Measurements from ENCODE around the gene SLC1A1.

Gene SLC1A1

DNA sequence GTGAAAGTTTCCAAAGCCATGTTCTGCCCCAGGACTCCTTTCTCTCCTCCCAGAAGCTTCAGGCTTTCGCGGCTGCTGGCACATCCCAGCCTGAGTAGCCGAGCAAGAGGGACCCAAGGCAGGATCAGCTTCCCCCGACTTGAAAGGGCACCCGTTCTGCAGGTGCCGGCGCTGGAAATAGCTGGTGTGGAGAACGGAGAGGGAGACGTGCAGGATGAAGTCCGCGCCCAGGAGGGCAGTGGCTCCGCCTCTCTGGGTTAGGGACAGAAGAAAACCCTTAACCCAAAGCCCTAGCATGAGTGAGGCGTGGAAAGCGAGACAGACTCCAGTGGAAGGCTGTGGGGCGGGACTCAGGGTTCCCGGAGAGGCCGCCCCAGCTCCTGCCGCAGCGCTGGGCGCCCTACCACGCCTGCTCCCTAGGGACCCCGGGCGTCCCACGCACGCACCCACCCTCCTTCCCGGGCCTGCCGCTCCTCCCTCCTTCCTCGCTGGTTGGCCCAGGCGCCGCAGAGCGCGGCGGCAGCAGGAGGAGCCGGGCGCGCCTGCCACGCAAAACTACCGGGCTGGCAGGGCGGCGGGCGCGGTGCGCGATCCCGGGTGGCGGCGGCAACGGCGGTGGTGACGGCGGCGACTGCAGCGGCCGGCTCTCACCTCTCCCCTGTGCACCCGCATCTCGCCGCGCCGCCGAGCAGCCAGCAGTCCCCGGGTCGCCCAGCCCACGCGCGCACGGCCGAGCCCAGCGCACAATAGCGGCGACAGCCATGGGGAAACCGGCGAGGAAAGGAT, at the start of gene SLC1A1:
TSS of gene SLC1A1 (plus strand) at position 550 of the 786 bp plus-strand sequence. CDS start at position 762, 212 bp downstream.
- in situ Hi-C loops (cut with MboI; ENCODE audit: low sequenced_read_pairs), result no loop called here

DNA sequence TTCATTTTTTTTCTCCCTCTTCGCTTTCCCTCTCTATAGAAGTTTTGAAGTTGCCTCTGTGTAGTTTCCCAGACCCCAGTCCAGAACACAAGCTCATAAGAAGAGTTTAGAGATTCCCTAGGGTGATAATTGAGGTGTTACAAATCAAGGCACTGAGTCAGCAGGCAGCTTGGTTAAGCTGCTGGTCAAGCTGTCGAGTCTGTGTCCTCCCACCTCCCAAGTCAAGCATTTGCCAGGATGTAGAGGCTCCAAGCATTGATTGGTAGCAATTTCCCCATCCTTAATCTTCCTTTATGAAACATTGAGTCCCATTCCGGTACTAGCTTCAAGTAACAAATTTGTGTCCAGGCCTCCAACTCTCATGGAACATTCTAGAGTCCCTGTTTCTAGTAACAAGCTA, 47.5 kb upstream of the SLC1A1 start:
- in situ Hi-C loops (cut with MboI; ENCODE audit: low sequenced_read_pairs), result no loop called here

DNA sequence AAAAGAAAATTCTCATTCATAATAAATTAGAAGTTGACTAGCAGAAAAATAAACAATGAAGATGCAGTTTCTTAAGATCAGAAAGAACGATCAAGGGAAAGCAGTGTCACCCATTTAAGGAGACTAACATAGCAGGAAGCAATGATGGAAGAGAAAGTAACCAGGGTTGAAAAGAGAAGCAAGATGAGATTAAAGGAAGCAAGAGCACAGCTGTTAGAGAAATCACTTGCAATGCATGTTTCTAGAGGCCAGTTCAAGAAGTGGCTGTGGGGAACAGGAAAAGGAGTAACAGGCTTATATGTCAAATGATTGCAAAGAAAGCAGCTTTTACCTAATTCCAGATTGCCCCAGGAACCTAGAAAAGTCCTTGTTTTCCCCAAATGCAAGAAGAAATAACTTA, 46.8 kb upstream of the SLC1A1 start:
- in situ Hi-C loops (cut with MboI; ENCODE audit: low sequenced_read_pairs), result no loop called here

DNA sequence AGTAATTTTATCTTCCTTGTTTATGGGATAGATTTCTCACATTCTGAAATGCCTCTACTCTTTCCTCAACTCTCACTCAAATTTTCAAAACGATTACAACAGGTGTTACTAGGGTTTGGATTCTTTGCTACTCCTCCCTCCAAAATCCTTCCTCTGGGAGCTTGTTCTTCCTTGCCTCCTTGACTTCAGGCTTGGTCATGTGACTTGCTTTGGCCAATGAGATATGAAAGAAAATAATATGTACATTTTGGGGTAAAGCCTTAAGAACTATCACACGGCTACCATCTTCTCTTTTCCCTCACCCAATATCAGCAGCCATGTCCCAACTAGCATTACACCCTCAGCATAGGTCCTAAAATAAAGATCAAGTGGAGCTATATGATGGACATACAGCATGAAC, 28.8 kb upstream of the SLC1A1 start:
- in situ Hi-C loops (cut with MboI; ENCODE audit: low sequenced_read_pairs), result no loop called here

DNA sequence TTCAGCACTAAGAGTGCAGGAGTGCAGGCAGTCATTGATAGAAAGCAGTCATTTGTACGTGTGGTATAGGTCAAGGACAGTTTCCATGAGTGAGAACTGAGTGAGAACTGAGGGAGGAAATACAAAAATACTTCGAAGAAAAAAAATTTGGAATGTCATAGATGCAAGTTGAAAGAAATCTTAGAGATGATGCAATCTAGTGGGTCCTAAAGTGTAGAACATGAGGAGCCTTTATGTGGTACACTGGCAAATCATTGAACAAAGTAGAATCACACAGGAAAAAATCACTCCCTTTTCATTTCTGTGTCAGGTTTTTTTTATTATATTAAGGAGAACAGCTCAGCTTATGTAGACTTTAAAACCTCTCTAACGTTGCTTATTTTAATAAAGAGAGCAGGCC, 26.4 kb upstream of the SLC1A1 start:
- in situ Hi-C loops (cut with MboI; ENCODE audit: low sequenced_read_pairs), result no loop called here

DNA sequence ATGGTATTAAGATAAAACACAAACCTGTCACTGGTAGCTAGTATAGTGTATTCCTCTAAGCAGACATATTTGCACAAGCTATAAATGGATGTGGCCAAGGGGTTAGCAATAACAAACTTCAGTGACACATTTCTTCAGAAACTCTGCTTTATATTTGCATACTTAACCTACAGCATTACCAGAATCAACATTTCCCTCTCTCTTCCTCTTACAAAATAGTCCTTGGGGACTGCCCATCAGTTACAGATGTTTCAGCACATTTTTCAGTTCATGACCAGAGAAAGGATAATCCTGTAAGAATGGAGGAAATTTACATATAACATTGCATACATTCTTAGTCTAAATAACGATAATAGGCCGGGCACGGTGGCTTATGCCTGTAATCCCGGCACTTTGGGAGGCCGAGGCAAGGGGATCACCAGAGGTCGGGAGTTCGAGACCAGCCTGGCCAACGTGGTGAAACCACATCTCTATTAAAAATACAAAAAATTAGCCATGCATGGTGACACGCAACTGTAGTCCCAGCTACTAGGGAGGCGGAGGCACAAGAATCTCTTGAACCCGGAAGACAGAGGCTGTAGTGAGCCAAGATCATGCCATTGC, 25.3 kb upstream of the SLC1A1 start:
- in situ Hi-C loops (cut with MboI; ENCODE audit: low sequenced_read_pairs), result no loop called here

DNA sequence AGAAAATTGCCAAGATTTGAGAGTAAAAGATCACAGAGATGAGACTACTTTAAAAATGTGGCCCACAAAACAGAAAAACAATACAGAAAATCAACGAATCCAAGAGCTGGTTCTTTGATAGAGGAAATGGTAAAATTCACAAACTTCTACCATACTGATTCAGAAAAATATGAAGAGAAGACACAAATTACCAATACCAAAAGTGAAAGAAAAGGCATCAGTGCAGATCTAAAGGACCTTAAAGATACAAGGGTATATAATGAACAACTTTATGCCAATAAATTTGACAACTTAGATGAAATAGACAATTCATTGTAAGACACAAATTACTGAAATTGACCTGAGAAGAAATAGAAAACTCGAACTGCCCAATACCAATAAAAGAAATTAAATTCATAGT, 24.4 kb upstream of the SLC1A1 start:
- in situ Hi-C loops (cut with MboI; ENCODE audit: low sequenced_read_pairs), result no loop called here

DNA sequence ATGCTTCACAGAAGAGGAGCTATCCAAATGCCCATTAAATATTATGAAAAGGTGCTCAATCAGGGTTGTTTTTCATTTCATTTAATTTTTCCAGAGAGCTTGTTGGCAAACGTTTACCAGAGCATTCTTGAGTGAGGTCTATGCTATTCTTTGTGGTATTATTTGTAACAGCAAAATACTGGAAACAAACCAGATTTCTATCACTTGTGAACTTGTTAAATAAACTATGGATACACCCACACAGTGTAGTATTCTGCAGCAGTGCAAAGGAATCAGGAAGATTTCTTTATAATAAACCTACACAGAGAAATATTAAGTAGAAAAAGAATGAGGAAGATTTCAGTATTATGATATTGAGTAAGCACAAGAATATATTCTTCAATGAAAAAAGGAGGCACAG, 15.0 kb upstream of the SLC1A1 start:
- in situ Hi-C loops (cut with MboI; ENCODE audit: low sequenced_read_pairs), result no loop called here

DNA sequence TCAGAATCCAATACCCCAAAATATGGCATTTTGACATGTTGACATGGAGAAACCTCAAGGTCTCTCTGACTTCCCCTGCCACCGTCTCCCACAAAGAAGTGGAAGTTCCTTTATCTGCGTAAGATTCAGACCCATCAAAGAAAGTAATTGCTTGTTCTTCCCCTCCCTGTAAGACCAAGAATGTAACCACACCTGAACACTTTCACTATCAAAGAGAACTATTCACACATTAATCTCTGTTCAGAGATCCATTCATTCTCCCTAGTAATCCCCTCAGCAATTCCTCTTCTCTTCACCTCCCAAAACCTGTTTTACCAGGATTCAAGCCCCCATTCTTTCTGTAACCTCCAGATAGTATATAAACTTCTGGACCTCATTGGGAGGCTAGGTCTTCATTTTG, 4.1 kb upstream of the SLC1A1 start:
- in situ Hi-C loops (cut with MboI; ENCODE audit: low sequenced_read_pairs), result no loop called here

DNA sequence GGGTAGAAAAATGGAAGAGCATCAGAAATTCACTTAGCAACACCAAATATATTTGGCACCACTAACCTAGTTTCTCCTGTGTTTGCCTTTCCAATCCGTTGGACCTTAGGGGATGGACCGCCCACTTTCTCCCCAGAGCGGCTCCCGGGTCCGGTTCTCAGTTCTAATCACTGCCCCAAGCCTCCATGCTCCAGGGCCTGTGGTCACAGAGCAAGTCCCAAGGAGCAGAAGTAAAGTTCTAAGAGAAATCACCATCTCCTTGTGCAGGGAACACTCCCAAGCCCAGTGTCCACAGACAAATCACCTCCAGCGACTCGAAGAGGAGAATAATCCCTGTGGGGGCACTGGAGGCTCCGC, 728 bp upstream of the SLC1A1 start:
- in situ Hi-C loops (cut with MboI; ENCODE audit: low sequenced_read_pairs), result no loop called here

DNA sequence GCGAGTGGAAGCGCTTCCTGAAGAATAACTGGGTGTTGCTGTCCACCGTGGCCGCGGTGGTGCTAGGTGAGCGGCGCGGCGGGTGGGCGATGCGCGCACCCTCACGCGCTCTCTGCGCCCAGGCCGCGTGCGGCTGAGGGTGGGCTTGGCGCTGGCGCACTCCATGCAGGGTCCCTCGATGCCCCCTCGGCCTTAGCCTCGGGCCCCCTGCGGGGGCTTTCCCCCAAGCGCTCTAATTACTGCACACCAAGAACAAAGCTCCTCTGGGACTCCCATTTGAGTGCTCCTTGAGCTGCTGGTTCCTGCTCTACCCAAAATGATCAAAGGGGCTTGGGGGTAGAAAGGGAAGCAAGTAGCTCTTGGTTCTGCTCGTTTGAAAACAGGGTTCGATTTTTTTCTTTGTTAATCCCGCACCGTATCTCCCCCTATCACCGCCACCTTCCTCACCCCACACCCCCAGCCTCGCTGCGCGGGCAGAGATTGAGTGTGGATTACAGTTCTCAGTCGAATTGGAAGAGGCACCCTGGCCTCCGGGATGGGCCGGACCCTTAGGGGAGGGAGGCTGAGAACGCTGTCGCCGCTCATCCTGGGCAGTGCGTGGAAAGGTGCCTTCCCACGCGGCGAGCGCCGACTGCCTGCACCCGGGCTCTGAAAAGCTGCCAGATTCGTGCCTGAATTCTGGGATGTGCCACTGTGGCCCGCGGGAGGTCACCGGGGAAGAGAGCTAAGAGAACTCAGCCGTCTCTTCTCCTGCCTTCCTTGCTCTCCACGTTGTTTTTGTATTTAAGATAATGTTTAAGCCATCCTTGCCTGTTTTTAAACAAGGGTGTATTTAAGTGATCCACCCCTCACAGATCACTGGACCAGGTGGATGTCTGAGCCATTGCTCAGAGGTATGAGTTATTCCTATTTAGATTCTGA, 697 bp downstream of the SLC1A1 start:
- in situ Hi-C loops (cut with MboI; ENCODE audit: low sequenced_read_pairs), result no loop called here

DNA sequence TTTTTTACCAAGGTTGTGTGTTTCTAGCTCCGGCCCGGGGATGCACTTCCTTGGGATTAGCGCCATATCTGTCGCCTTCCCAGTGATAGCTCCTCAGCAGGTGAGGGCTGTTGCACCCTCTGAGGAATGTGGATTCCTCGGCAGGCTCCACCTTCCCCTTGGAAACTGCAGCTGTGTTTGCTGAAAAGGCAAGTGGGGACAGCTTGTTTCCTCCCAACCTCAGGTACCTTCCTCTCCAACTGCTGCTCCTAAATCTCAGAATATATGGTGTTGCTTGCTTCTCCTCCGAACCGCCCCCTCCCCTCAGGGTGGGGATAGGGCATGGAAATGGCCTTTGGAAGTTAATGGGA, 1.3 kb downstream of the SLC1A1 start:
- in situ Hi-C loops (cut with MboI; ENCODE audit: low sequenced_read_pairs), result no loop called here

DNA sequence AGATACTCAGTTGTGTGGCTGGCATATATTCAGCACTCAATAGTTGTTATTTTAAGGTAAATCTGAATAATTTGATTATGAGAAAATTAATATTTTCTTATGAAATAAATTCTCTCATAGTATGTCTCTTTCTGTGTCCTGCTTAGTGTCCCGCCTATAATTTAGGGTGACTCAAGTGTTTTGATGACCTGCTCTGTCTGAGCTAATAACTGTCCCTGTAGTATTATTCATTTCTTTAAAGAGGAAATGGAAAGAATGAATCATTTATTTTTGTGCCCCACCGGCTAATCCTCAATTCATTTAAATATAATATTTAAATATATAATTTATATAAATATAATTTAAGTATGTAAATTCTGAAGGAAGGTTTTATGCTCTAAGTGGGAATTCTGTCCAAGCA, 4.1 kb downstream of the SLC1A1 start:
- in situ Hi-C loops (cut with MboI; ENCODE audit: low sequenced_read_pairs), result no loop called here

DNA sequence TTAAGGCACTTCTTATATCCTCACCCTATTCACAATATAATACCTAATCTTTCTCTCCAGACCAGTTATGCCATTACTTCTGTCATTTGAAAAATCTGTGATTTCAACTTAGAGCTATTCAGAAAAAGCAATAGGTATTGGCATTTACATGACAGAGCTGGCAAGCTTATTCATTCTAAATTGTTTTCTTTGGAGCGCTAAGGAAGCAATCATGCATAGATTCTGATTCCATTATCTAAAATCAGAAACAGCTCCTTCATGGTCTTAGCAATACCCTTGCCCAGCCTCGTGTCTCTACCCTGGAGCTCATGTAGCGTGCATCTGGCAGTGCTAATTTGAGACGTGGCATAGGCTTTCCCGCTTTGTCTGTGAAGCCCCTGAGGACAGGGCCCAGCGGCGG, 4.5 kb downstream of the SLC1A1 start:
- in situ Hi-C loops (cut with MboI; ENCODE audit: low sequenced_read_pairs), result no loop called here

DNA sequence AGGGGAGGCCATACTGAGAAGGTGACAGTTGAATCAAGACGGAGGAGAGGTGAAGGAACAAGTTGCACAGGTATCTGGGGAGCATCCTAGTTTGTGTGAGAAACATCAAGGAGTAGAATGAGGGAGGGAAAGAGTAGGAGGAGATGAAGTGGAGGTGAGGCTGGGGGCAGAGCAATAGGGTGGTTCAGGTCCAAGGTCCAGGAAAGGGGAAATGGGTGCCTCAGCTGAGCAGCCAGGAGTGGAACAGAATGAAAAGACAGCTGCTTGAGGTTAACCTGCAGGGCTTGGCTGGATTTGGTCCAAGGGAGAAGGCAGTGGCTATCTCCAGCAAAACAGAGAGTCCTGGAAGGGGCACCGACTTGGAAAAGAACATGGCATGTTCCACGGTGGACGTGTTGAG, 5.3 kb downstream of the SLC1A1 start:
- in situ Hi-C loops (cut with MboI; ENCODE audit: low sequenced_read_pairs), result no loop called here

DNA sequence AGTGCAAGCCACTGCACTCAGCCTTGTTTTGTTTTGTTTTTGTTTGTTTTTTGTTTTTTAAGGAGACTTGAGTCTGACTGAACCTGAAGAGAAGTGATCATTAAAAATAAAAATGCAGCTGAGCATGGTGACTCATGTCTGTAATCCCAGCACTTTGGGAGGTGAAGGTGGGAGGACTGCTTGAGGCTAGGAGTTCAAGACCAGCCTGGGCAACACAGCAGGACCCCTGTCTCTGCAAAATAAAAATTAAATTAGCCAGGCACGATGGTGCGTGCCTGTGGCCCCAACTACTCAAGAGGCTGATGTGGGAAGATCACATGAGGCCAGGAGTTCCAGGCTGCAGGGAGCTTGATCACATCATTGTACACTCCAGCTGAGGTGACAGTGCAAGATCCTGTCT, 6.2 kb downstream of the SLC1A1 start:
- in situ Hi-C loops (cut with MboI; ENCODE audit: low sequenced_read_pairs), result no loop called here

DNA sequence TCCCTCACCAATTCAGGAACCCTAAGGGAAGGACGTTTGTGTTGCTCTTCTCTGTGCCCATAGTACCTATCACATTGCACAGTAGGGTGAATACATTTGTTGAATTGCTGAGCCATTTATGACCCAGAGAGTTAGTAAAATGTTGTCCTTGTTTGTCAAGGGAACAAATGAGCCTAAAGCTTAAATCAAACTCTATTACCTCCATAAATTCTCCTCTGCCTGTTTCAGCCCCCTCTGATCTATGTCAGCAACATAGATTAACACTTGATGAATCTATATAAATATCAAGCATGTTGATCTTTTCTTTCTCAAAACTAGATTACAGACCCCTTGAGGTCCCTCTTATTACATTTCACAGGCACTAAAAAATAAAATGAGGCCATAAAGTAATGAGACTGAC, 7.1 kb downstream of the SLC1A1 start:
- in situ Hi-C loops (cut with MboI; ENCODE audit: low sequenced_read_pairs), result no loop called here

DNA sequence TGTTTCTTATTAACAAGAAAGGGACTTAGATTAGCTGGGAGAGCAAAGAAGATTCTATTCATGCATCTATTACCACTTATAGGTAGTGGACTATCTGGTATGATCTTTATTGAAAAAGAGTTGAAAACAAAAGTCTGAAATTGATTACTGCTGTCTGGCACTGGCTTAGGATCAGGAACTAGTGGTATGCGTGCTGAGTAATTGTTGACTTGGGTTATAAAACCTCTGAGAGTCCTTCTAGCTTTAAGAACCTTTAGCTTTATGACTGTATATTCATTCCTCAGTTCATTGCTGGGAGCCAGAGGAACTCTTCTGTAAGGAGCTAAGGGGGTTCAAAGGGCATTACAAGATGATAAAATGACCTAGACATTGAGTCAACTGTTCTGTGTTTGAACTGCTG, 7.6 kb downstream of the SLC1A1 start:
- in situ Hi-C loops (cut with MboI; ENCODE audit: low sequenced_read_pairs), result no loop called here

DNA sequence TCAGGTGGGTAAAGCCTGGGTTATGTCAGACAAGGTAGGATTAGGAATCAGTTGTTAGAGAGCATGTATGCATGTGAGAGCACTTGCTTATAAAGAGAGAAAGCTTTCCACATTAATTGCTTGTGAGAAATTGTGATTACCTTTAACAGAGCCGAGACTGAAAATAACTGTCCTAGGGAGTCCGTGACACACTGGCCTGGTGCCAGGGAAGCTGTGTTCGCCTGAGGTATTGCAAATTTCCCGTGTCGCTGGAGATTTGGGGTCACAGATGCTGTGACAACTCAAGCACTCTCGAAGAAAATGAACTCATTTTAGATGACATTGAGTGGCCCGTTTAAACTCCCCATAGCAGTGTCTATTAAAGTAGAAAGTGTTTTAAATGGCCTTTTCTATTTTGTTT, 9.6 kb downstream of the SLC1A1 start:
- in situ Hi-C loops (cut with MboI; ENCODE audit: low sequenced_read_pairs), result no loop called here

DNA sequence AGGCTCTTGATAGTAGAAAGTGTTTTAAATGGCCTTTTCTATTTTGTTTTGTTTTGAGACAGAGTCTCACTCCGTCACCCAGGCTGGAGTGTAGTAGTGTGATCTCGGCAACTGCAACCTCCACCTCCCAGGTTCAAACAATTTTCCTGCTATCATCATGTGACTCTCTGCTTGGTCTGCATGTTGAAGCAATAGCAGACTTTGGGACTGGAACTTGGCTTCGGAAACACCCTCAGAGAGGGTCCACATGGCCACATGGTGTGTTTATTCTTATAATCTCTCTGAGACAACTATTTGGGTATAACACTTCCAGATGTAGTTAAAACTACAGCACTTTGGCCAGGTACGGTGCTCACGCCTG, 10.9 kb downstream of the SLC1A1 start:
- in situ Hi-C loops (cut with MboI; ENCODE audit: low sequenced_read_pairs), result no loop called here

DNA sequence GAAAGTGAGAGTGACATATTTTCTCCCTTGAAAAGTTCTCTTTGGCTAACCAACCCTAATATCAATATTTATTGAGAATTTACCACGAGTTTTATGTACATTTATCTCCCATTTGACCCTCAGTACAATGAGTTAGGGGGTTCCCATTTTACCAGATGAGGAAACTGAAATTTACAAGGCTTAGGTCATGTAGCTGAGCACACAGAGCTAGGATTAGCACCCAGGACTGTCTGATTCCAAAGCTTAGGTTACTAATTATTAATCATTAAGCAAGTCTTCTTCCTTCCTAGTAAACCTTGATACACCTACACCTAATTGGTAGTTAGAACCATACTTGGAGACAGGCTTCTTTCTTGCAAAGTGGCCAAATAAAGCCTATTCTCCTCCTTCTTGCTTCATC, 12.2 kb downstream of the SLC1A1 start:
- in situ Hi-C loops (cut with MboI; ENCODE audit: low sequenced_read_pairs), result no loop called here

DNA sequence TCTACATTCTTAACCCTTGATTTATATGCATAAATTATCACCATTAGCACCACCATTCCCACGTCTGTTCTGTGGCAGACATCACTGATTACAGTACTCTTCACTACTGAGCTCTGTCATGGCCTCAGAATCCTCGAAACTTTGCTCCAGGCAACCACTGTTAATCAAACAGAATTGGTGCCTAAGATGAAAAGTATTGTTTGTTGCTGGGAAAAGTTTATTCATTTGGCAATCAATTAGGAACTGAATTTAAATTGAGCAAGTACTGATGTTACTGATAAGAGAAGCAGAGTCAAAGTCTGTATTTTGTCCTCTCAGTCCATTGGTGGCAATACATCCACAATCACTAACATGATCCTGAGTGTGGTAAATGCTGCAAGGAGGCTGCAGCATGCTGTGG, 12.8 kb downstream of the SLC1A1 start:
- in situ Hi-C loops (cut with MboI; ENCODE audit: low sequenced_read_pairs), result no loop called here
